Stimulated activated CD8-positive, alpha-beta memory T cell treated with anti-CD3 and anti-CD28 coated beads, Interleukin-7, amount 100 ng/mL, for 24 hours (primary cell): ENCODE results near the gene GLCCI1.
"Not testable (repeated sequence)": the region's sequence is repeated elsewhere in the genome, so short reads cannot be mapped to it uniquely, and the experiment has no call there.

Source experiments
- DNase-seq: peaks from one replicate; pipeline ENCODE4 v3.0.0-alpha.2; 2020; ENCODE audit warnings: low read depth

GLCCI1 gene

DNA sequence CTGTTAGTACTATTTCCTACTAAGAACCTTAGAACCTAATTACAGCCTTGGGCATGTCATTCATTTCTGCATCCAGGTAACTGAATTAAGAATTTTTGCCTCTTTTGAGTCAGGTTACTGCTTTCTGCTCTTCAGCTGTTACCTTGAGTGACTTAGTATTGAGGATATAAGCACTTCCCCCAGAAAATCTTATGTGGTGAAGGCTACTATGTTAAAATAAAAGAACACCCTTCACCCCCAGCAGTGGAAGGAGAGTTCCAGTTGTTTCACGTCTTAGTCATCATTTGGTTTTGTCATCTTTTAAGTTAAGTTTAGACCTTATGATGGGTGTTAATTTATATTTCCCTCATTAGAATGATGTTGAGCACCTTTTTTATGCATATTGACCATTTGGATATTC lies 82.8 kb downstream of the GLCCI1 start:
- DNase-seq, result no peak

DNA sequence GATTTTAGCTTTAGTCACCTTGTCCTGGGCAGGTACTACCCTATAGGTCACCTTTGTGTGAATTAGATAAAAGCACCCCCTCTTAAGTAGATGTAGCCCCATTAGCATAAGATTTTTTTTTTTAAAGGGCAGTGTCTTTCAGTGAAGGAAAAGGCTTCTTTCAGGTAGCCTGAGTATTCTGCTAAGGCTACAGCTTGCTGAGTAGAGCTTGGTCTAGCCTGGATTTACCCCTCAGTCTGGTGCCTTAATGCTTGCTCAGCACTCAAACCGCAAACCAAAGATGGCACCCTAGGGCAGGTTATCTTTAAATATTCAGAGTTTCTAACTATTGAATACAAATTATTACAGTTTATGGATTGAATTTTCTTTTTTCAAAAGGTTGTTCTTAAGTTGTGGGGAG lies 83.4 kb downstream of the GLCCI1 start:
- DNase-seq, result no peak

DNA sequence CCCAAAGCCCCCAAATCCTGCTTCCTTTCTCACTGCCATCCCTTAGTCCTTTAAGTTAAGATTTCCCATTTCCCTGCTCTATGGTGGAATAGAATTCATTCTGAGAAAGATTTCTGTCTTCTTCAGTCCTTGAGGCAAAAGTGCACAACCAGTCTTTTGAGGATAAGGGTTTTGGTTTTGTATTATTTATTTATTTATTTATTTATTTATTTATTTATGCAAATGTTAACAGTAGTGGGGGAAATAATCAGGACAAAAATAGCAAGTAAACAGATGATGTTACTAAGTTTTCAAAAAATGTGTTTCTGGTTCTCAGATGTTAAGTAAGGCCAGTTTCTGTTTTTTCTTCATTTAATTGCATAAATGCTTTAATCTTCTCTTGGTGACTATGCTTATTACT lies 84.2 kb downstream of the GLCCI1 start:
- DNase-seq, result no peak

DNA sequence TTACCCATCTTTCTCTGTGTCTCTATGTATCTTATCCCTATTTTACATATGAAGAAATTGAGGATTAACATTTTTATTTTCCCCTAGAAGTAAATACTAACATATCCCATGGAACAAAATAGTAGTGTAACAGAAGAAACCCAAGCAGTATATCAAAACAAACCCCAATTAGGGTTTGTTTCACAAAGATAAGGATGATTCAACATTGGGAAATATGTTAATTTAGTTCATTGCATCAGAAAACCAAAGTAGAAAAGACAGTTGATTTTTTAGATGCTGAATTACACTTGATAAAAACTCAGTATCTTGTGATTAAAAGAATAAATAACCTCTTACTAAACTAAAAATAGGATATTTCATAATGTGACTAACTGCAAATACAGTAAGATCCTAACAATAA lies 87.8 kb downstream of the GLCCI1 start:
- DNase-seq, result no peak

DNA sequence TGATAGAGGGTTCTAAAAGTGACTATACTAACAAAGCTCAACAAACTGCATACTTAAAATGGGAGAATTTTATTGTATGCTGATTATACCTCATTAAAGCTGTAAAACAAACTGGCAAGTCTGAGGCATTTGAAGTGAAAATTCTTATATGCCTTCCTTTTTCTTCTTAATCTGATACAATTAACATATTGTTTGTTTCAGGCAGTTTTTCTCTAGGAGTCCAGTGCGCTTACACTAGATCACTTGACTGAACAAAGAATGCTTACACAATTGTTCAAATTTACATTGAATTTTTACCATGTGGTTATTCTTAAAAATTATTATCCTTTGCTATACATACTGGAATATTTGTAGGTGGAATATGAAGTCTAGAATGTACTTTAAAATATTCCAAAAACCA lies 89.0 kb downstream of the GLCCI1 start:
- no peak for DNase-seq

DNA sequence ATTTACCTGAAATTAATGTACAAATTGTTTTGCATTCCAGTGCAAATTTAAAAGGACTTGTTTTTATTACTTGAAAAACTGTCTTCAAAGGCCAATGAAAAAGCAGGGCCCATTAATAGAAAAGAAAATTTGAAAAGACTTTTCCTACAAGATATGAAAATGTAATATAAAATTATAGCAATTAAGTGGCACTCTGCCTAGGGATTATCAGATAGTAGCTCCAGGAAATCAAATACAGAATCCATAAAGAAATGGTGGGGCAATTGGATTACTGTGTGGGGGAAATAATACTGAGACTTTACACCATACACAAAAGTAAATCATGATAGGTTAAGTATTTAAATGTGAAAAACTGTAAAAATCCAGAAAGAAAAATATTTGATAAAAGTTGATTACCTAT lies 89.7 kb downstream of the GLCCI1 start:
- DNase-seq, result no peak

DNA sequence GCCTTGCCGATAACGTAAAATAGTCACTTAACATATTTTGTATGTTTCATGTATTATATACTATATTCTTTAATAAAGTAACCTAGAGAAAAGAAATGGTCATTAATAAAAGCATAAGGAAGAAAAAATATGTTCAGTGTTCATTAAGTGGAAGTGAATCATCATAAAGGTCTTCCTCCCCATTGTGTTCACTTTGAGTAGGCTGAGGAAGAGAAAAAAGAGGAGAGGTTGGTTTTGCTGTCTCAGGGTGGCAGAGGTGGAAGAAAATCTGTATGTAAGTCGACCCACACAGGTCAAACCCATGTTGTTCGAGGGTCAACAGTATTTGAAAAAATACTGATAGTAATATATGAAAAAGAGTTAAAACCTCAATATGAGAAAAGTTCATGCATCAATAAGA lies 90.3 kb downstream of the GLCCI1 start:
- no peak for DNase-seq

DNA sequence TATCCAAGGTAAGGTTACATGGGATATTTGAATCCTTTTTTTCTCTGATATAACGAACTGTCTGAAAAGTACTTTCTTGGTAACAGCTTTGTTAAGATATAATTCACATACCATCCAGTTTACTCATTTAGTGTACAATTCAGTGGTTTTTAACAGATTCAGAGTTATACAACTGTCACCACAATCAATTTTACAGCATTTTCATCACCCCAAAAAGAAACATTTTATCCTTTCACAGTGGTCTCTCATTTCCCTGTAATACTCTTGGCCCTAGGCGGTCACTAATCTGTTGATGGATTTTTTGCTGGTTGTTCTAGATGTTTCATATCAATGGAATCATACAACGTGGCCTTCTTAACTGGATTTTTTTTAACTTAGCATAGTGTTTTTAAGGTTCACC lies 91.6 kb downstream of the GLCCI1 start:
- DNase-seq, result no peak

DNA sequence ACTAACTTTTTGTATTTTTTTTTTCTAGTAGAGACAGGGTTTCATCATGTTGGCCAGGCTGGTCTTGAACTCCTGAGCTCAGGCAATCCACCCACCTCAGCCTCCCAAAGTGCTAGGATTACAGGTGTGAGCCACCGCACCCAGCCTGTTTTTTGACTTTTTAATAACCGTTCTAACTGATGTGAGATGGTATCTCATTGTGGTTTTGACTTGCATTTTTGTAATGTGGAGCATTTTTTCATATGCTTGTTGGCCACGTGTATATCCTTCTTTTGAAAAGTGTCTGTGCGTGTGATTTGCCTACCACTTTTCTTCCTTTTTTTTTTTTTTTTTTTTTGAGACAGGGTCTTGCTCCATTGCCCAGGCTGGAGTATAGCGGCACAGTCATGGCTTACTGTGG lies 94.7 kb downstream of the GLCCI1 start:
- not testable (repeated sequence) for DNase-seq

DNA sequence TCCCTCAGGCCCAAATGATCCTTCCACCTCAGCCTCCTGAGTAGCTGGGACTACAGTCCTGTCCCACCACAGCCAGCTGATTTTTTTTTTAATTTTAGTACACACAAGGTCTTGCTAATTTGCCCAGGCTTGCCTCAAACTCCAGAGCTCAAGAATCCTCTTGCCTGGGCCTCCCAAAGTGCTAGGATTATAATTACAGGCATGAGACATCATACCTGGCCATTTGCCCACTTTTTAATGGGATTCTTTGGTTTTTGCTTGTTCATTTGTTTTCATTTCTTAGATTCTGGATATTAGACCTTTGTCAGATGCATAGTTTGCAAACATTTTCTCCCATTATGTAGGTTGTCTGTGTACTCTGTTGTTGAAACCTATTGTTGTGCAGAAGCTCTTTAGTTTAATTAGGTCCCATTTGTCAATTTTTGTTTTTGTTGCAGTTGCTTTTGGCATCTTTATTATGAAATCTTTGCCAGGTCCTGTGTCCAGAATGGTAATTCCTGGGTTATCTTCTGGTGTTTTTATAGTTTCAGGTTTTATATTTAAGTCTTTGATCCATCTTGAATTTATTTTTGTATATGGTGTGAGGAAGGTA lies 95.2 kb downstream of the GLCCI1 start:
- no peak for DNase-seq

DNA sequence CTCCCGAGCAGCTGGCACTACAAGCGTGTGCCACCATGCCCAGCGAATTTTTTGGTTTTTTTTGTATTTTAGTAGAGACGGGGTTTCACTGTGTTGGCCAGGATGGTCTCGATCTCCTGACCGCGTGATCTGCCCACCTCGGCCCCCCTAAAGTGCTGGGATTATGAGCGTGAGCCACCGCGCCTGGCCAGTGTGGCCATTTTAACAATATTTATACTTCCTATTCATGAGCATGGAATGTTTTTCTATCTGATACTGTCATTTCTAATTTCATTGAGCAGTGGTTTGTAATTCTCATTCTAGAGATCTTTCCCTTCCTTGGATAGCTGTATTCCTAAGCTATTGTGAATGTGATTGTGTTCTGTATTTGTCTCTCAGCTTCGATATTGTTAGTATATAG lies 96.2 kb downstream of the GLCCI1 start:
- DNase-seq, result no peak

DNA sequence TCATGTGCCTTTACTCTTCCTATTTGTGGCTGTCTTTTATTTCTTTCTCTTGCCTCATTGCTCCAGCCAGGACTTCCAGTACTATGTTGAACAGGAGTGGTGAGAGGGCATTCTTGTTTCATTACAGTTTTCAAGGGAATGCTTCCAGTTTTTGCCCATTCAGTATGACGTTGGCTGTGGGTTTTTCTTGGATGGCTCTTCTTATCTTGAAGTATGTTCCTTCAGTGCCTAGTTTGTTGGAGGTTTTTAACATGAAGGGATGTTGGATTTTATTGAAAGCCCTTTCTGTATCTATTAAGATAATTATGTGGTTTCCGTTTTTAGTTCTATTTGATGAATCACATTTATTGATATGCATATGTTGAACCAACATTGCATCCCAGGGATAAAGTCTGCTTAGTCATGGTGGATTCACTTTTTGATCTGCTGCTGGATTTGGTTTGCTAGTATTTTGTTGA lies 96.8 kb downstream of the GLCCI1 start:
- no peak for DNase-seq

DNA sequence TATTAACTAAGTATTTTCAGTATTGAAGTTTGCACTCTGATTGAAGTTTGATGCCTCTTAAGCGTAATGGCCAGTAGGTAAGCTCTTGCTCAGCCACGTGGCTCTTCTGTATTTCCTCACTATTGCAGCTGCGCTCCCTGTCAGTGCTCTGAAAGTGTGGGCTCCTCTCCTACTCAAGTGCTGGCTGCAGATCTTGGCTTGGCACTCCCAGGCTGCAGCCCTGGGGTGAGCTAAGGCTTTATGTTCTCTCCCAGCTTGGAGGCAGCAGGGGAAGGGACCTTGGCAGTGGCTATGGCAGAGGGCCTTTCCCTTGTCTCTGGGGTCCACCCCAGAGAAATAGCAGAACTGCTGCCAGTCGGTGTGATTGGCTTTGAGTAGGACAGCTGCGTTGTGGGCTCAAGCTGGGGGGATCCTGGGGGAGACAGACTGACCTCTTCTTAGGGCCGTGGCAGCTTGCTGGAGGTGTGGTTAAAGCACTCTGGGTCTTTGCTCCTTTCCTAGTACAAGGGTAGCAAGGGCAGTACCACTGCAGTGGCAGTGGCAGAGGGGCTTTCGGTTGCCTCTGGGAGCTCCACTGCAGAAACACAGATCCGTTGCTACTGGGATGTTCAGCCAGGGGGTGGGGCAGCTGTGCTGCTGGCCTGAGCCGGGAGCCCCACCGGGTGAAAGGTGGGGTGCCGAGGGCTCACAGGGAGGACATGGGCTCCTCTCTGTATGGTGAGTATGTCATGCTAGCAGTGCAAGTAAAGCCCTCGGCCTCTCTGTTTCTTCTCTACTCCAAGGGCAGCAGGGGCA lies 100.5 kb downstream of the GLCCI1 start:
- DNase-seq, result no peak

DNA sequence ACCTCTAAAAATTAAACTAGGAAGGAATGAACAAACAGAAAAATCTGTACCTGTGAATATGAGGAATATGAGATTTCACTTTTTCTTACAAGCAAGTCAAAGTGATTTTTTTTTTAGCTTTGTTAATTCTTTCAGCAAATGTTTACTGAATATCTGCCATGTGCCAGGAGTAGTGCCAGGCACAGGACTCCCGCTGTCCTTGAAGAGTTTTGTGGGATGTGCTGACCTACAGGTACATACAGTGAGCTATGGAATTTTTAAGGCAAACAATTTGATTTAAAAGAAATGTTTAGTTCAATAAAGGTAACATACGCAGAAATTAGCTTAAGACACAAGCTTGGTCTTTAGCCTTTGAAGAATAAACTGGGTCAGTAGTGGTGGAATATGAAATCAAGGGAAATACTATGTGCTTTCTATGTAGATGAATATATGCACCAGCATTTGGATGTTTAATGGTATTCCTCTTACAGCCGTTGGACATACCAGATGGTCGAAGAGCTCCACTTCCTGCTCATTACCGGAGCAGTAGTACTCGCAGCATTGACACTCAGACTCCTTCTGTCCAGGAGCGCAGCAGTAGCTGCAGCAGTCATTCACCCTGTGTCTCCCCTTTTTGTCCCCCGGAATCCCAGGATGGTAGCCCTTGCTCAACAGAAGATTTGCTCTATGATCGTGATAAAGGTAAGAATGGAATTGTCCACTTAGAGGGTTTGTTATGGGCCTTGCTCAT lies 102.0 kb downstream of the GLCCI1 start:
- no peak for DNase-seq

DNA sequence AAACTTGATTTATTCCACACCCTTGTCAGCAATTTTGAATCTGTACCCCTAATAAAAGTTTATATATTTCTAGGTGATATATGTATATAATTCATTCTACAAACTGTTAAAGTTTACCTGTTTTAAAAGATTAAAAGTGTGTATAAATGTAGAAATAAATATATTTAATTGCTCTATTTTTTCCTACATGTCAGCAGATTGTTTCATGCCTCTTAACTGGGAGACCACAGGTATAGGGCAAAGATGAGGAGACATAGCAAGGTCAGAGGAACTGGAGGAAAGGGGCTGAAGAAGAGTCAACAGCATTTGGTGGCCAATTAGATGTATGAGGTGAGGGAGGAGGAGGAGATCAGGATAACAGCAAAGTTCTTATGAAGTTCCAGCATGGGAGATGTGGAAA lies 109.8 kb downstream of the GLCCI1 start:
- DNase-seq, result no peak

DNA sequence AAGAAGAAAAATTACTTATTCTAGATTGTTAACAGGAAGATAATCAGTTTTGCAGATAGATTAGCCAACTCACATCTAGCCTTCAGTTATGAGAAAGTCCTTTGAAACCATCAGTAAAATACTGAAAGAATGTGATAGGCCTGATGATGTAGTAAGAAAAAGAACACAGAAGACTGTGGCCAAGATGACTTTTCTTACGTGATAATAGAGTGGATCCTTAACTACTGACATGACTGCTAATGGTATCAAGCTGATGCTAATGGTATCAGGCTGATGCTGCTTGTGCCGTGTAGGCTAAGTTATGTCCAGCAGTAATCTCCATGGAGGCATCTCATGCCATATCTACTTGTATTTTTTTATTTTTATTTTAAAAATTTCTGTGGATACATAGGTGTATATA lies 114.2 kb downstream of the GLCCI1 start:
- no peak for DNase-seq

DNA sequence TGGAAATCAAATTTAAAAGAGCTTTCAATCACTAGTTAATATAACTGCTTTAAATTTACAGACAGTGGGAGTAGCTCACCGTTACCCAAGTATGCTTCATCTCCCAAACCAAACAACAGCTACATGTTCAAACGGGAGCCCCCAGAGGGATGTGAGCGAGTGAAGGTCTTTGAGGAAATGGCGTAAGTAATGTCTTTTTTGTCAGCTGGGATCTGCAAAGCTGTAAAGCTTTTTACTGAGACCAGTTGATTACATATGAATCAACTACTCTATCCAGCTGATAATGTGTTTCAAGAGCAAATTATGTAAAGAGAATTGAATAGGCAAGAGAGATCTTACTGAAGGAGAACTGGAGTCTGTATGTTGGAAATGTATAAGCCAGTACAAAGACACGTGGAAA lies 116.2 kb downstream of the GLCCI1 start:
- no peak for DNase-seq

DNA sequence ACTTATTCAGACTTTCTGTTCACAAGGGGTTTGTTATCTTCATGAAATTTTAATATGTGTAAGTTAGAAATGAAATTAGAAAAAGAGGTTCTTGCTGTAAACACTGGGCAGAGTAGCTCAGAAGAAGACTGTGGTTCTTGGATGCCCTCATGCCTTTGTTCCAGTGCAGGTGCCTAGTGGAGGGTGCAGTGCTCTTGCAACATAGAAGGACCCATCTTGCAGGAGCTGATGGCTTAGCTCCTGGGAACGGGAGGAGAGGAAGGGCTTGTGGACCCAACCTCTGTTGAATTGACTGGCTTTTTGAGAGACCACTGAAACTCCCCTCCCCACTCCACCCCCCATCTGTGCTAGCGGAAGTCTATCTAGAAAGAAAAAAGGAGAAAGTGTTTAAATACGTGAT lies 116.8 kb downstream of the GLCCI1 start:
- no peak for DNase-seq

DNA sequence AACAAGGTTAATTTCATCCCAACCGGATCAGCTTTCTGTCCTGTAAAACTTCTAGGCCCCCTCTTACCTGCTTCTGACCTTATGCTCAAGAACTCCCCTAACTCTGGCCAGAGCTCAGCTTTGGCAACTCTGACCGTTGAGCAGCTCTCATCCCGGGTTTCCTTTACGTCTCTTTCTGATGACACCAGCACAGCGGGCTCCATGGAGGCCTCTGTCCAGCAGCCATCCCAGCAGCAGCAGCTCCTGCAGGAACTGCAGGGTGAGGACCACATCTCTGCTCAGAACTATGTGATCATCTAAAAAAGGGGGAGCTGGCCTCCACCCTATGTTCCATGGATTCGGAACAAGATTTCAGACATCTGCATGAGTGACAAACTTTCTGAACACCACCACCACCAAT lies 117.6 kb downstream of the GLCCI1 start:
- DNase-seq, result no peak

DNA sequence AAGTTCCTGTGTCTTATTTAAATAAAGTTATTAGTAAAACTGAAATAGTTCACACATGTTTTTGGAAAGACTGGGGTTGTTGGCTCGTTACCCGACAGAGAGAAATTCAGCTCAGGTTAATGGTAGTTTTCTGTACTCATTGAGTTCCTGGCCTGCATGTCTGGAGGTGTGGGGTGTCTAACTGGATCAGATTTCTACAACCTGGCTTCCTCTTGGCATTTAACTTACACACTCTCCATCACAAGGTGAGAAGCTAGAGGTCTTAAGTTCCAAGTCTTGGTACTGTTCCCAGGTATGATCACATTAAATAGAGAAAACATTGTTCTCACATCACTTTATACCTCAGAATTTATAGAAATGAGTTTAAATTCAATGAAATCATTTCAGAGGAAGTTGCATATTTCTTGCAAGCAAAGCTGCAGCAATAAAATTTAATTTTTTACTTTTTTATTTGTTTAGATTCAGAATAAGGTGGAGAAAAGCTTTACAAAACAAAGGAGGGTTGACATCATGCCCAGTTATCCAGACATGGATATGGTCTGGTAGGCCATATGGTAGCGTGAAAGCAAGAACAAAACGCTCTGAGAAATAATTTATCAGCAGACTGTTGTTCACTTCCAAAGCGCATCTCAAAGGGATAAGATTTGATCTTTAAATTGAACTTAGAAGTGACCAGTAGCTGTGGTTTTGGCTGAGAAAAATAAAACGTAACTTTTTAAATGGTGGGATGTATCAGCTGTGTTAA lies 120.6 kb downstream of the GLCCI1 start:
- no peak for DNase-seq

DNA sequence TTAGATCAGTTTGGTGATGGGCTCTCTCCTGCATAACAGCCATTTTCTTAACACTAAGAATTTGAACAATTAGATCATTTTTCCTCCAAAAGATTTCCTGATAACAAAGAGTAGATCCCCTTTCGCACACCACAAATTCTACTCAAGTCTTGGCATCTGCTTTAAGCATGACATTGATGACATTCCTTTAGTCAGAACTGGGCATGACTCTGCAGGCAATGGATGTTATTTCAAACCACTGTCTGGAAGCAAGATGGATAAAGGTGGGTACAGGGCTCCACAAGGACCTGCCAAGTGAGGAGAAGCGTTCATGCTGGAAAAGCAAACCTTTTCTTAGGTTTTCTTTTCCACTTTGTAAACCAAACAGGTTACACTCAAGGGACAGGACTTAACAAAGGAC lies 123.5 kb downstream of the GLCCI1 start:
- DNase-seq, result no peak
